IMR-90 (cell line): ENCODE measurements around the gene NLRP1. TPM values are rescaled to one million over a fixed set of nuclear protein-coding genes. Genes with fewer than 3 reads are reported as not detected.

Experiments used
- ATAC-seq: fragments of 200-7000 bp; cut with Tn5 transposase; 2 replicates; pipeline ENCODE4 v1.9.1; 2020; ENCODE audit warnings: low read depth, mild to moderate bottlenecking, moderate library complexity
- BruUV-seq: library from RNA; stranded (reverse); fragments of 400-500 nt; replicated peaks from 2 replicates; lab custom pipeline; 2021; lab: Mats Ljungman, UMichigan
- CTCF ChIA-PET: fragments of 300-600 bp; formaldehyde crosslinking; extraction: SDS; loops from one replicate; lab custom pipeline; 2021; ENCODE audit warnings: antibody characterized with exemption; lab: Yijun Ruan, JAX
- POLR2A ChIA-PET: fragments of 300-600 bp; sonication (Branson Sonifier 250); formaldehyde crosslinking; loops from one replicate; lab custom pipeline; 2022; ENCODE audit warnings: antibody characterized with exemption; ENCODE audit not compliant: unreplicated experiment; lab: Charles Lee
- DNase-seq: peaks from one replicate; pipeline ENCODE4 v3.0.0; 2013
- H2AFZ ChIP-seq: replicated peaks from 2 replicates; pipeline ENCODE3; 2013; ENCODE audit warnings: low read length, mild to moderate bottlenecking; ENCODE audit not compliant: poor library complexity
- H2AK5ac ChIP-seq: 2 replicates; pipeline ENCODE4 v1.6.1; 2013; ENCODE audit warnings: low read depth, low read length, inconsistent platforms
- H2AK9ac ChIP-seq: replicated peaks from 2 replicates; pipeline ENCODE3; 2013; ENCODE audit warnings: mild to moderate bottlenecking, low read depth, low read length, moderate library complexity; ENCODE audit not compliant: poor library complexity
- H2BK120ac ChIP-seq: 2 replicates; pipeline ENCODE4 v1.6.1; 2013; ENCODE audit warnings: low read depth, low read length, inconsistent platforms
- H2BK15ac ChIP-seq: 3 replicates; pipeline ENCODE4 v1.6.1; 2013; ENCODE audit warnings: low read depth, low read length, inconsistent platforms
- H2BK20ac ChIP-seq: 2 replicates; pipeline ENCODE4 v1.6.1; 2013; ENCODE audit warnings: low read depth, mild to moderate bottlenecking, inconsistent platforms, low read length, moderate library complexity
- H2BK5ac ChIP-seq: 2 replicates; pipeline ENCODE4 v1.6.1; 2013; ENCODE audit warnings: mild to moderate bottlenecking, low read depth, low read length, inconsistent platforms; ENCODE audit not compliant: poor library complexity, severe bottlenecking
- H3K14ac ChIP-seq: replicated peaks from 2 replicates; pipeline ENCODE4 v1.6.1; 2013; ENCODE audit warnings: low read depth, low read length, inconsistent platforms
- H3K18ac ChIP-seq: 2 replicates; pipeline ENCODE4 v1.6.1; 2013; ENCODE audit warnings: low read depth, low read length, control low read depth
- H3K23ac ChIP-seq: 2 replicates; pipeline ENCODE4 v1.6.1; 2013; ENCODE audit warnings: low read depth, low read length, inconsistent platforms
- H3K27ac ChIP-seq: 2 replicates; pipeline ENCODE4 v1.5.1; 2013; ENCODE audit warnings: mild to moderate bottlenecking, control low read depth, low read length; ENCODE audit not compliant: insufficient read depth
- H3K27me3 ChIP-seq: 2 replicates; pipeline ENCODE4 v1.6.1; 2013; ENCODE audit warnings: low read length; ENCODE audit not compliant: control insufficient read depth, insufficient read depth
- H3K36me3 ChIP-seq: 2 replicates; pipeline ENCODE4 v1.6.1; 2013; ENCODE audit warnings: low read length, mixed read lengths; ENCODE audit not compliant: control insufficient read depth, insufficient read depth
- H3K4ac ChIP-seq: 2 replicates; pipeline ENCODE4 v1.6.1; 2013; ENCODE audit warnings: low read depth, low read length, inconsistent platforms
- H3K4me1 ChIP-seq: 2 replicates; pipeline ENCODE4 v1.6.1; 2013; ENCODE audit warnings: low read length, mixed read lengths; ENCODE audit not compliant: control insufficient read depth, insufficient read depth
- H3K4me2 ChIP-seq: 2 replicates; pipeline ENCODE4 v1.6.1; 2013; ENCODE audit warnings: low read depth, mild to moderate bottlenecking, control low read depth, low read length, moderate library complexity
- H3K4me3 ChIP-seq: 2 replicates; pipeline ENCODE4 v1.5.1; 2013; ENCODE audit warnings: low read depth, mild to moderate bottlenecking, control low read depth, low read length, moderate library complexity; ENCODE audit not compliant: insufficient read depth
- H3K56ac ChIP-seq: 2 replicates; pipeline ENCODE4 v1.6.1; 2013; ENCODE audit warnings: low read length, inconsistent platforms; ENCODE audit not compliant: insufficient read depth; ENCODE audit errors: extremely low read depth
- H3K79me1 ChIP-seq, 2 experiments: 2 replicates each; pipeline ENCODE4 v1.6.1; 2013; ENCODE audit warnings: low read length in 2 of 2, inconsistent platforms in 1 of 2, low read depth in 1 of 2
- H3K9ac ChIP-seq: 2 replicates; pipeline ENCODE4 v1.6.1; 2013; ENCODE audit warnings: low read depth, low read length, control low read depth
- H3K9me1 ChIP-seq: 2 replicates; pipeline ENCODE4 v1.6.1; 2013; ENCODE audit warnings: low read length, inconsistent platforms; ENCODE audit not compliant: insufficient read depth
- H3K9me3 ChIP-seq: 2 replicates; pipeline ENCODE4 v1.6.1; 2013; ENCODE audit warnings: low read length; ENCODE audit not compliant: control insufficient read depth, insufficient read depth
- H4K20me1 ChIP-seq: 2 replicates; pipeline ENCODE4 v1.6.1; 2013; ENCODE audit warnings: low read length, inconsistent platforms; ENCODE audit not compliant: insufficient read depth
- H4K5ac ChIP-seq: 2 replicates; pipeline ENCODE4 v1.6.1; 2013; ENCODE audit warnings: mild to moderate bottlenecking, low read depth, low read length, control low read depth
- H4K8ac ChIP-seq, 2 experiments: 2 replicates each; pipeline ENCODE4 v1.6.1; 2013; ENCODE audit warnings: low read depth in 2 of 2, low read length in 2 of 2, control low read depth in 1 of 2, inconsistent platforms in 1 of 2
- H4K91ac ChIP-seq: 2 replicates; pipeline ENCODE4 v1.6.1; 2013; ENCODE audit warnings: low read depth, low read length, inconsistent platforms; ENCODE audit not compliant: insufficient read depth
- BHLHE40 ChIP-seq: fragments of 150-350 bp; IDR thresholded peaks from 2 replicates; pipeline ENCODE4 v1.6.1; 2016; ENCODE audit warnings: mild to moderate bottlenecking, low read depth, low read length
- CEBPB ChIP-seq: IDR thresholded peaks from 2 replicates; pipeline ENCODE4 v1.6.1; 2012; ENCODE audit warnings: low read depth, low read length, improper control_type of control experiment
- ELK1 ChIP-seq: fragments of 150-350 bp; IDR thresholded peaks from 2 replicates; pipeline ENCODE4 v1.6.1; 2016; ENCODE audit warnings: low read depth, mild to moderate bottlenecking, low read length, moderate library complexity, borderline replicate concordance
- MXI1 ChIP-seq: IDR thresholded peaks from 2 replicates; pipeline ENCODE4 v1.6.1; 2012; ENCODE audit warnings: low read depth, mild to moderate bottlenecking, low read length, moderate library complexity, borderline replicate concordance
- WGBS, 2 experiments: methylation state at CpG; one replicate each; pipeline versions ENCODE4 v1.1.5 to v1.1.7; 2013; ENCODE audit warnings: missing lambda C conversion rate in 2 of 2; ENCODE audit not compliant: insufficient read length in 1 of 2; ENCODE audit errors: extremely low coverage in 2 of 2; 5-methylcytosine and 5-hydroxymethylcytosine counted together
- dilution Hi-C: fragments of 300-500 bp; cut with HindIII; formaldehyde crosslinking; loops from one replicate; pipeline ENCODE4 v1.14.3; 2018; ENCODE audit warnings: low sequenced_read_pairs; ENCODE audit not compliant: unreplicated experiment
- in situ Hi-C: fragments of 300-500 bp; cut with MboI; formaldehyde crosslinking; loops from 3 replicates; pipeline ENCODE4 v1.14.3; 2019; ENCODE audit warnings: low sequenced_read_pairs, inconsistent platforms, mixed read lengths
- intact Hi-C: fragments of 100-400 bp; cut with micrococcal nuclease; formaldehyde crosslinking; loops from 2 replicates; pipeline ENCODE4 v1.10.0; 2022
- polyA plus RNA-seq, 3 experiments: library from polyadenylated mRNA; depleted of rRNA; stranded (reverse); fragments of >200 nt; gene quantifications; 2 replicates each; pipeline ENCODE4 v1.2.3, GENCODE V29; 2012; ENCODE audit warnings: low replicate concordance in 1 of 3
- total RNA-seq: library from RNA; depleted of rRNA; stranded (reverse); fragments of >200 nt; gene quantifications from 2 replicates; pipeline ENCODE4 v1.2.3, GENCODE V29; 2012

NLRP1 gene
- total and polyA plus RNA-seq, 2 of the 4 experiments (the other 2 are of a cell fraction): 134 to 340 TPM

GRCh38 chr17:5541610-5542202 is 42.6 kb downstream of the NLRP1 start:
- Histone ChIP-seq H3K4me2 (no peak overlapping the region), H3K9me1 (peaks cover 11% of the 10 kb centered on the region), H3K27ac (no peak overlapping the region), H3K56ac (no peak overlapping the region), H2AFZ (no peak overlapping the region), H3K14ac (no peak overlapping the region), H2AK5ac (no peak overlapping the region), H4K8ac (no peak overlapping the region), H4K5ac (no peak overlapping the region), H3K9me3 (no peaks in the 10 kb centered on the region), H3K18ac (no peak overlapping the region), H3K9ac (no peak overlapping the region), H2AK9ac (no peak overlapping the region), H2BK15ac (no peak overlapping the region), H2BK20ac (no peak overlapping the region), H4K20me1 (no peaks in the 10 kb centered on the region), H2BK120ac (no peak overlapping the region), H3K23ac (no peak overlapping the region), H3K79me1 (peaks cover 2 to 3% of the 10 kb centered on the region in 2 experiments; a peak in 1 of 4 replicates), H3K4me3 (no peak overlapping the region), H4K91ac (no peak overlapping the region), H3K4me1 (peaks cover 9% of the 10 kb centered on the region; the same call in 1 of the 2 replicates), H3K36me3 (peaks cover 30% of the 10 kb centered on the region), H2BK5ac (no peak overlapping the region), H3K27me3 (no peaks in the 10 kb centered on the region), H3K4ac (no peak overlapping the region)
- in situ Hi-C loops: no loop called here
- dilution Hi-C loops: no loop called here
- no peak for ATAC-seq
- ChIA-PET CTCF (no interaction called here), POLR2A (interaction anchor here (0.6 kb wide), 1 partner anchor 15 kb away, joined by 4 read pairs; no protein-coding TSS in a partner anchor)
- WGBS, 2 experiments: 49% methylated on average over 4 of the region's 6 CpGs; no CpG with 5 or more reads in 1 of the 2 experiments
- intact Hi-C loops: no loop called here
- no peak for DNase-seq
- TF ChIP-seq CEBPB (no peak), MXI1 (no peak), ELK1 (no peak), BHLHE40 (no peak)
- BruUV-seq: no TSS peak
